Measurements from ENCODE around the gene BRCC3.
A peak's percentile ranks its signal among the peaks of the same experiment; 100 is the strongest.

BRCC3 gene

GRCh38 chrX:155056877-155057792, 14.2 kb upstream of the BRCC3 start:
- peak; percentile 65 for DNase-seq (ENCODE audit: low spot score)

GRCh38 chrX:155061760-155062159, 9.5 kb upstream of the BRCC3 start:
- no peak for DNase-seq (ENCODE audit: low spot score)

GRCh38 chrX:155065035-155065734, 6.1 kb upstream of the BRCC3 start:
- no peak for DNase-seq (ENCODE audit: low spot score)

GRCh38 chrX:155068165-155068564, 3.1 kb upstream of the BRCC3 start:
- no peak for DNase-seq (ENCODE audit: low spot score)

DNA sequence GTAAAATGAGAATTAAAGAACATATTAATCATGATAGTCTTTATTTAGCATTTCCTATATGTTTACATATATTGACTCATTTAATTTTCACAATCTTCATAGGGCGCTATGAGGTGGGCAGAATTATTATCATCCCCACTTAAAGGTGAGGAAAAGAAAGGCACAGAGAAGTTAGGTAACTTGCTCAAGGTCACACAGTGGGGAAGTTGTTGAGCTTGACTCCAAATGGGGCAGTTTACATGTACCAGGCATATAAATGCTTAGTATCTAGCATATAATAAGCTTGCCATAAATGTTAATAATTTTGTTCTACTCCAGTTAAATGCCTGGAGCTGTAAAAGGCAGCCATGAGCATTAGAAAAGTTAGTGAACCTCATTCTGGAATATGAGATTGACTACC, 1.9 kb upstream of the BRCC3 start:
- no peak for DNase-seq (ENCODE audit: low spot score)

GRCh38 chrX:155070038-155070437, 1.3 kb upstream of the BRCC3 start:
- no peak for DNase-seq (ENCODE audit: low spot score)

DNA sequence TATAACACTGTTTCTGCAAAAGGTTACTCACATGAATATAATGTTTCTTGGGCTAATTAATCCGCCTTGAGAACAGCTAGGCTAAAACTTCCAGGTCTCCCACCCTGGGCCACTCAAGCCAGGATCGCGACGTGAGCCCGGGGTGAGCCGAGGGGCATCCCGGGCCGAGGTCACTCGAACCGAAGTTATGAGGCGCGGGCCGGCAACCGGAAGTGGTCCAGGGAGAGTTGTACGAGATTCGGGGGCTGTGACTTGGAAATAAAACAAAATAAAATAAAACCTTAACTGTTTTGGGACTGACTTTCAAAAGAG, 689 bp upstream of the BRCC3 start:
- no peak for DNase-seq (ENCODE audit: low spot score)

DNA sequence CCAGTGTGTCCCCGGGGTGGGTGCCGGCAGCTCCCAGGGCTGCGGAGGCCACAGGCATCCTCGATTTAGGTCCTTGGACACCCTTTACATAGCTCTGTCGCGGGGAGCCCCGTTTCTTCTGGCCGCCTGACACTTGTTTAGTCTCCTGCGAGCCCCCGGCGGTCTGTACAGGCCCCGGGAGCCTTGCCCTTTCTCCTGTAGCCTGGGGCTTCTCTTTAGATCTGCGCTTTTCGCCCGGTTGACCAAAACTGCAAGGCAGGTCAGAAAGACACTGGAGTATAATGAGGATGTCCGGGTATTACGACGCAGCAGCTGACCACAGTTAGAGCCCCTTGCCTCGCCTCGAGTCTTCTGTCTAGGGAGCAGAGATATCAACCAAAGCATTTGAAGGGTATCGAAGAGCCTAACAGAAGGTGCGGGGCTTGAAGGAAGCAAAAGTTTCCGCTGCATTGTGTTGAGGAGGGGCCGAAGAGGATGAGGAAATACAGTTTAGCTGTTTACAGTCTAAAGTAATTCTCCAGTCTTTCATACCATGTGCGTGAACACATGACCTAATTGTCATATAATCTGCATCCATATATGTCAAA, 479 bp downstream of the BRCC3 start:
- DNase-seq (ENCODE audit: low spot score) = no peak

- no peak for DNase-seq (ENCODE audit: low spot score)
Observed at GRCh38 chrX:155086202-155086840, 15.0 kb downstream of the BRCC3 start.

GRCh38 chrX:155086961-155087735, 15.8 kb downstream of the BRCC3 start:
- DNase-seq (ENCODE audit: low spot score) = no peak

DNA sequence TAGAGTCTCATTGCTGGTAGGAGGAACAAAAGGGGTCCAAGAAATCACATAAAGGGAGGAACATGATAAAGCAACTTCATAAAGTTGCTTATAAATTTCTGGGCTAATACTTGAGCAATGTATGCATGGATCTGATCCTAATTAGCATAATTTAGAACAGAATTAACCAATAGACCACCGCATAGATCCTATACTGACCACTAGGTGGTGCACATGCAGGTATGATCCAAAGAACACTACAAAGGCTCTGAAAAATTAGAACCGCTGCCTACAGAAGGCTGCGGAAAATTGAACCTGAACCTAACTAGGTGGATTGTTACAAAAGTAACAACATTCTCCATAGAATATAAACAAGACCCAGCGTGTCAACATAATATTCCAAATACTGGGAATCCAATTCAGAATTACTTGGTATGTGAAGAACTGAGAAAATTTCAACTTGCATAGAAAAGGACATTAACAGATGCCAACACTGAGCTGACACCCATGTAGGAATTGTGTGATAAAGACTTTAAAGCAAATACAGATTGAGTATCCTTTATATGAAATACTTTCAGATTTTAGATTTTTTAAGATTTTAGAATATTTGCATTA, 23.3 kb downstream of the BRCC3 start:
- DNase-seq (ENCODE audit: low spot score) = no peak

GRCh38 chrX:155105919-155106318, 34.6 kb downstream of the BRCC3 start:
- DNase-seq (ENCODE audit: low spot score) = no peak

GRCh38 chrX:155108427-155108826, 37.1 kb downstream of the BRCC3 start:
- DNase-seq (ENCODE audit: low spot score) = no peak

- DNase-seq (ENCODE audit: low spot score) = no peak
Observed at GRCh38 chrX:155112171-155112570, 40.9 kb downstream of the BRCC3 start.

DNA sequence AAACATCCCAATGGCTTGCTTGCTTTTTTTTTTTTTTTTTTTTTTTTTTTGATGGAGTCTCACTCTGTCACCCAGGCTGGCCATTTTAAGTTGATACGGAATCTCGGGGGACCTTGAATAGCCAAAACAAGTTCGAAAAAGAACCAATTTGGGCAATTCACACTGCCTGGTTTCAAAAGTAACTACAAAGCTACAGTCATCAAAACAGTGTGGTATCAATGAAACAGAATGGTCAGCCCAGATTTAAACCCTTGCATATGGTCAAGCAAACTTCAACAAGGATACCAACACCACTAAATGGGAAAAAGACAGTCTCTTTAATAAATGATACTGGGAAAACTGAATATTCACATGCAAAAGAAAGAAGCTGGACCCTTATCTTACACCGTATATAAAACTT, 41.8 kb downstream of the BRCC3 start:
- DNase-seq (ENCODE audit: low spot score) = no peak

- DNase-seq (ENCODE audit: low spot score) = no peak
Observed at GRCh38 chrX:155115174-155115819, 44.0 kb downstream of the BRCC3 start.

- no peak for DNase-seq (ENCODE audit: low spot score)
Observed at GRCh38 chrX:155127465-155127864, 56.2 kb downstream of the BRCC3 start.

DNA sequence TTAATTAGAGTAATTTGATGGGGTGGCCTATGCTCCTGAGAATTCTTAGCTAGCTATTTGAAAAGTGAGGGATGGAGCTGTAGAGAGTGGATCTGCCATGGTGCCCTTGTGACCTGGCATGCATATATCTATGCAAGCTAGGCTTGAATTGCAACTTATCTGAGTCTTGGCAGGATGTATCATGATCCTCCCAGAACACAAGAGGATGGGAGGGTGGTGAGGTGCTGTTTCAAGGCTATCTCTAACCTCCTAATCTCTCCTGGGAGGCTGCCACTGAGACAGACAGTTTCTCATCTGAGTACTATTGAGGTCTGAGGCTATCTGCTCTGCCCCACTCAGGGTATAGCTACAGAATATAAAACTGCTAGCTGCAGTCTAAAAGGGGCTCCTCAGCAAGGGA, 56.6 kb downstream of the BRCC3 start:
- DNase-seq (ENCODE audit: low spot score) = no peak

GRCh38 chrX:155132110-155132509, 60.8 kb downstream of the BRCC3 start:
- DNase-seq (ENCODE audit: low spot score) = no peak

DNA sequence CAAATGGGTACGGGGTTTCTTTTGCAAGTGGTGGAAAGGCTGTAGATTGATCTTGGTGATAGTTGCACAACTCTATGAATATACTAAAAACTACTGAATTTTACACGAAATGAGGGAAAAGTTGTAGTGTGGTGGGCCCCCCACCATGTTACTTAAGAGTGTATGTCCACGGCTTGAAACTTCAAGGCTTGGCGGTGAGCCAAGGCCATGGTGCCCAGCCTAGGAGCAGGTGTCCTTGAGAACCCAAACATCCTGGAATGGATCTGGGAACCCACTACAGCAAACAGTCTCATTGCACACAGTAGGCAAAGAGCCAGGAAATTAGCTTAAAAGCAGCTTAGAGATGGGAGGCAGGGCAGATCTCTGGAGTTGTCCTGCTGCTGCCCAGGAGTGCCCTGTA, 62.9 kb downstream of the BRCC3 start:
- no peak for DNase-seq (ENCODE audit: low spot score)

DNA sequence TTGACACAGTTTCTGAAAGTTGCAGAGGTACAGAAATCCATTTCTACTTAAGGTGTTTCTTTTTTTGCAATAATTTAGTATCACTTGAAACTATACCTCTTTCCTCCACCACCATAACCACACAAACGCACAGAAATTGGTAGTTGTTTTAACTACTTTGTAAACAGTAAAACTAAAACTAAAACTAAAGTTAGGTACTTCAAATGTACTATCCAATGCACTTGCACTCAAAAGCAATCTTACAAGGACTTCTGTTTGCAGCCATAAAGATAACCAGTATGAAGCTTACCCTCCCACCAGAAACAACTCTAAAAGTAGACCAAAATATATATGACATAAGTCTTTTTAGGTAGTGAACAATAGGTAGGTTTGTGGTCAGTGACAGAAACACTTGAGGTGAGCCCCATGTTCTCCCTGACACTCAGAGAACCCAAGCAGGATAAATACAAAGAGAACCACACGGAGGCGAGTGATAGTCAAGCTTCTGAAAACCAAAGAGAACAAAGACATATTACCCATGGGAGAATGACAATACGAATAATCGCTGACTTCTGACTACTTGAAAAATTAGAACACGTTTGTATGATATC, 72.7 kb downstream of the BRCC3 start:
- DNase-seq (ENCODE audit: low spot score) = no peak
